GM19035 (cell line): Measurements from ENCODE around the gene ABHD8.

Experiments
- ATAC-seq: cut with Tn5 transposase; IDR thresholded peaks from one replicate; pipeline ENCODE4 v1.9.1; 2021; ENCODE audit not compliant: unreplicated experiment

Gene ABHD8, protein sequence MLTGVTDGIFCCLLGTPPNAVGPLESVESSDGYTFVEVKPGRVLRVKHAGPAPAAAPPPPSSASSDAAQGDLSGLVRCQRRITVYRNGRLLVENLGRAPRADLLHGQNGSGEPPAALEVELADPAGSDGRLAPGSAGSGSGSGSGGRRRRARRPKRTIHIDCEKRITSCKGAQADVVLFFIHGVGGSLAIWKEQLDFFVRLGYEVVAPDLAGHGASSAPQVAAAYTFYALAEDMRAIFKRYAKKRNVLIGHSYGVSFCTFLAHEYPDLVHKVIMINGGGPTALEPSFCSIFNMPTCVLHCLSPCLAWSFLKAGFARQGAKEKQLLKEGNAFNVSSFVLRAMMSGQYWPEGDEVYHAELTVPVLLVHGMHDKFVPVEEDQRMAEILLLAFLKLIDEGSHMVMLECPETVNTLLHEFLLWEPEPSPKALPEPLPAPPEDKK

DNA sequence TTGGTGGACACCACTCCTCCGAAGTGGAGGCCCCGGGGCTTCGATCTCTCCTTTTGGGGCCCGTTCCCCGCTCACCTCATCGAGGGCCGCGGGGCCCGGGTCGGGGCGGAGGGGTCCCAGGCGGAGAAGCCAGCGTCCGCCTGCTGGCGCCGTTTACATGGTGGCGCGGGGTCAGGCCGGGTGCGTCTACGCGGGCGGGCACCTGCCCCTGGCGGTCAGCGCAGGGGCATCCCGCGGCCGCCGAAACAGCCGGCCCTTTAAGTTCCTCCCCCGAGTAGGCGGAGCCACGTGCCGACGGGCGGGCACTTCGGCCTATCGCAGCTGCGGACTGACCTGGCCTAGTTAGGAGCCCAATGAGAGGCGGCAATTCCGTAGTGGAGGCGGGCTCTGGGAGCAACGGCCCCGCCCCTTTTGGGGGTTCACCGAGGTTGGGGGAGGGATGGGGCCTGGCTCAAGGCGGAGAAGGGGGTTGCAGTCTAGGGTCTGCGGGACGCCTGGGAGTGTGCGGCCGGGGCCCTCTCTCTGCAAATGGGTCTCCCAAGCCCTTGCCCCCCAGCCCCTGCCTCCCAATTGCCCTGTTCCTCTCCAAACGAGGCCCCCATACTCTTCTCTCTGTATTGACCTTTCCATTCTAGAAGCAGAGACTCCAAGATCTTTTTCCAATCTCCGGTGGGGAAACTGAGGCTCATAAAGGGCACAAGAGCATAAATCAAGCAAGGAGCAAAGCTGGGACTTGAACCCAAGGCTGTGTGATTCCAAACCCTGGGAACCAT lies at the start of gene ABHD8:
TSS of gene ABHD8 (minus strand) at position 259 of the 773 bp plus-strand sequence. CDS start 1,809 bp downstream, outside the sequence.
- ATAC-seq: peak; percentile 55

DNA sequence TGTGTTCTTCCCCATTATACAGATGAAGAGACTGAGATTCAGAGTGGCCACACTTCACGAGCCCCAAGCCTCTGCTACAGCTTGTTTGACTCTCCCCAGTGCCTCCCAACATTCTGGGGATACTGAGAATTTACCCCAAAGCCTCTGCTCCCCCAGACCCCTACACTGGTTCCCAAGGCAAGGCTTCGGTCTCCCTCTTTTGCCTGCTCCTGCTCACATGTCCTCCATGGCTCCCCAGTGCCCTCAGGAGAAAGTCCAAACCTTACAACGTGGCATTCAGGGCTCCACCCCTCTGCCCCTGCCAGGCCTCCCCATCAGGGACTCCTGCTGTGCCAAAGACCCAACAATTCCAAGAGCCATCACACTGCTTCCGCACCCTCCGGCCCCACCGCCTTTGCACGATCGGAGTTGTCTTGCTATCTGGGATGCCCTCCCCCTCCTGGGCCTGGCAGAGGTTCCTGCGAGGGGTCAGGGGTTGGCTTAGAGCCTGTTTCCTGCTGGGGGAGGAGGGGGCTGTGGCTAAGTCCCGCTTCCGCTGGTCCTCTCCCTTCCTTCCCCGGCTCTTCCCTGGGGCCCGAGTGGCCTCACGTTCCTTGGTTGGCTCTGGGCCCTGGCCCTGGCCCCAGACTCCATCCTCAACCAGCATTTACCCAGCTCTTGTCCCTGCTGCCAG lies 49.5 kb upstream of the ABHD8 start:
- ATAC-seq: no peak

DNA sequence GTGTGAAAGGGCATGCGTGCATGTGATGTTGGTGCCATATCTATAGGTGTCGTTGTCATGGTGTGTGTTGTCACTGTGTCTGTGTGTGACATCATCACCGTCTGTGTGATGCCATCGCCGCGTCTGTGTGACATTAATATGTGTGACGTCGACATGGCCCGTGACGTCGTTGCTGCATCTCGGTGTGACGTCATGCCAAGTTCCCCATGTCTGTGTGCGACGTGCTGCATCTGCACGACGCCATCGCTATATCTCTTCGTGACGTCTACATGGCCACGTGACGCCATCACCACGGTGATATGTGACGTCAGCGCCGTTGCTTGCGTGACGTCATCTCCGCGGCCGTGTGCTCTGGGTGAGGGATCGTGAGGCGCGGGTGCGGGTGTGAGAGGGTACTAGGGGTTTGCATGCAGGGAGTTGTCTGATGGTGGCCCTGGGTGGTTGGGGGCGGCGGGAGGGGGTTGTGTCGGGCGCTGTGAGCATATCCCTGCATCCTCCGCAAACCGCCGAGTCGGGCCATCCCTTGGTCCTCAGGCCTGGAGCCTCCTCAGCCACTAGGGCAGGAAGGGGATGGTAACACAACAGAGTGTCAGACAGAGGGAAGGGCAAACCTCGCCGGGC lies 48.7 kb upstream of the ABHD8 start:
- no peak for ATAC-seq

DNA sequence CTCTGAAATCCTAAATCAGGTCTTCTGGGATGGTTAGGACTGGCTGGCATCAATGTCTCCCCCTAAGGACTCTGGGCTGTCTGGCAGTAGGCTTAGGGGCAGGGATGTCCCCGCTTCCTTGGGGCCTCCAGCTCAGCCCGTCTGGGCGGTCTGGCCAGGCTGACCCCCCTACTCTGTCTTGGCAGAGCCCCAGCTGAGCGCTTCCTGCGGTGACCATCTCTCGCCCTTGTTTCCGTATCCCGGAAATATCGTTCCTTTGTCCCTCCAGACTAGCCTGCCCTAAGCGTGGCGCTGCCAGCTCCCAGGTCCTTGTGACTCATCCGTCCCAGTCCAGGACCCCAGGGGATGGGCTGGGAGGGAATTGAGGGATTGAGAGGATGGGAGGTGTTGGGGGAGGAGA lies 45.5 kb upstream of the ABHD8 start:
- no peak for ATAC-seq

DNA sequence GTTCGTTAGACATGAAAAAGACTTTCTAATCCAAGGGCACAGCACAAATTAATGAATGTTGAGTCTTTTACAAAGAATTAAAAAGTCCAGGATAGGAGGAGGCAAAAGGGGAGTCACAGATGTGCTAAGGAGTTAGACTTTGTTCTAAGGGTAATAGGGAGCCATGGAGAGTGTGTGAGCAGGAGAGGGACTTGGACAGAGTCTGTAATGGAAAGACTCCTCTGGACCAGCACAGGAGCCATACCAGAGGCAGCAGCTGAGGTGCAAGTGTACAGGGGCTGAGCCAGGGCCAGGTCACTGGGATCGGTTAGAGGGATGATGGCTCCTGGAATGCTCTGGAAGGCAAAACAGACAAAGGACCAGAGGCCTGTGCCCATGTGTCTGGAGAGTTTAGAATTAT lies 44.7 kb upstream of the ABHD8 start:
- no peak for ATAC-seq

DNA sequence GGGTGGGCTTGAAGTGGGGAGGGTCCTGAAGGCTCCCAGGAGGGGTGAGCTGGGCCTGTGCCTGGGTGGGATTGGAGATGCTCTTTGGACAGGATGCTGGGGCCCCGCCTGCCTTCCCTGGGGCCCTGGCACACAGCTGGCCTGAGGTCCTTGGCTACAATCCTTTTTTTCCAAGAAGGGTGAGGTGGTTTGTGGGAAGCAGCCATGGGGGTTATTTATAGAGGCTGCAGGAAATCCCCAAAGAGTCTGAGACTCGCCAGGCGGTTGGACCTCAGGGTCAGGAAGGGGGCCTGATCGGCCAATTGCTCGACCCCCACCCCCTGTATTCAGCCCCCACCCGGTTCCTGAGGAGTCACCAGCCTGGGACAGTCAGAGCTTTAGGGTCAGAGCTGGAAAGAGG lies 44.1 kb upstream of the ABHD8 start:
- ATAC-seq: no peak

DNA sequence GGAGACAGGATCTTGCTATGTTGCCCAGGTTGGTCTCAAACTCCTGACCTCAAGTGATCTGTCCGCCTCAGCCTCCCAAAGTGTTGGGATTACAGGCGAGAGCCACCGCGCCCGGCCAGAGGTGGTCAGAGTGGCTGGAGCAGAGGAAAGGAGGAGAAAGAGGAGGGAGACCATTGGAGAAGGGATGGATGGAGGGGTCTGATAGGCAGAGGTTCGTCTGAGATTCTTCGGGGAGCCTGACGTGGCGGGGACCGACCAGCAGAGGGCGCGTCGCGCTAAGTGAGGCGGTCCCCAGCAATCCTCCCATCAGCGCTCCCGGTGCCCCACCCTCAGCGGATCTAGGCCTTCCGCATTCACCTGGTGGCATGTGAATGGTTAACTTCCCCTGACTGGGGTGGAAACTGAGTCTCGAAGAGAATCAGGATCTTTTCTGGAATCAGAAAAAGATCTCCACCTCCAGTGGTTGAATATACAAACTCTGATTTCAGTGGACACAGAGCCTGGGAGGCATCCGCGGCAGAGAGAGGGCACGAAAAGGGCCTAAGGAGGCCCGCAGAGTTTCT lies 43.0 kb upstream of the ABHD8 start:
- ATAC-seq: no peak

DNA sequence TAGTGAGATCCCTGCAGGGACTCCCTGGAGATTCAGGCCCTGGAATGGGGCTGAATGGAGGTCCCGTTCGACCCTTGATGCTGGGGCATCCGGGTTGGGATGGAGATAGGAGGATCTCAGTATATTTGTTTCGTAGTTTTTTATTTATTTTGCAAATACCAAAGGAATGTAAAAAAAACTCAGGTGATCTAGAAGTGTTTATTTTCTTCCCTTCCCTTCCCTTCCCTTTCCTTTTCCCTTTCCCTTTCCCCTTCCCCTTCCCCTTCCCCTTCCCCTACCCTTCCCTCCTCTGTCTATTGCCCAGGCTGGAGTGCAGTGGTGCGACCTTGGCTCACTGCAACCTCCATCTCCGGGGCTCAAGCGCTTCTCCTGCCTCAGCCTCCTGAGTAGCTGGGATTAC lies 38.6 kb upstream of the ABHD8 start:
- no peak for ATAC-seq

DNA sequence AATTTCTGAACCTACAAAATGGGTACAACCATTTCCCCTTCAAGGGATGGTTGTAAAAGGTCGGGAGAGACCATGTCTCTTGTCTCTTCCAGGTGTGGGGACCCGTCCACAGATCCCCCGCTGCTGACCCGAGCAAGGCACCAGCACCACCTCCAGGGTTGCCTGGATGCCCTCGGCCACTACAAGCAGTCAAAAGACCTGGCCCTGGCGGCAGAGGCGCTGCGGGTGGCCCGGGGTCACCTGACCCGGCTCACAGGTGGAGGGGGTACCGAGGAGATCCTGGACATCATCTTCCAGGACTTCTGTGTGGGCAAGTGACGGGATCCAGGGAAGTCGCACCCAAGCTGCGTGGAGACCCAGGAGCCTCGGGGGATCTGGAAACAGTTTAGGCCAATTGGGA lies 38.2 kb upstream of the ABHD8 start:
- ATAC-seq: no peak

DNA sequence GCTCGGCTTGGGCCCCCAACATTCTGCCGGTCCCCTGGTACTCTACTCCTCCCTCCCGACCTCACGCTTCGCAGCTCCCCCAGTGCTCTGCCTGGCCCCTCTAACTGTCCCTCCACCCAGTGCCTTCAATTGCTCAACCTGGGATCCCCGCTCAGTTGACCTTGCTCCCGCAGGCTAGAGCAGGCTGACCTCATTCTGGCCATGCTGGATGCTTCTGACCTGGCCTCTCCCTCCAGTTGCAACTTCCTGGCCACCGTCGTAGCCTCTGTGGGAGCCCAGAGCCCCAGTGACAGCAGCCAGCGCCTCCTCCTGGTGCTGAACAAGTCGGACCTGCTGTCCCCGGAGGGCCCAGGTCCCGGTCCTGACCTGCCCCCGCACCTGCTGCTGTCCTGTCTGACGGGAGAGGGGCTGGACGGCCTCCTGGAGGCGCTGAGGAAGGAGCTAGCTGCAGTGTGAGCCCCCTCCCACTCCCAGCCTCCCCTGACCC lies 37.7 kb upstream of the ABHD8 start:
- ATAC-seq: no peak

DNA sequence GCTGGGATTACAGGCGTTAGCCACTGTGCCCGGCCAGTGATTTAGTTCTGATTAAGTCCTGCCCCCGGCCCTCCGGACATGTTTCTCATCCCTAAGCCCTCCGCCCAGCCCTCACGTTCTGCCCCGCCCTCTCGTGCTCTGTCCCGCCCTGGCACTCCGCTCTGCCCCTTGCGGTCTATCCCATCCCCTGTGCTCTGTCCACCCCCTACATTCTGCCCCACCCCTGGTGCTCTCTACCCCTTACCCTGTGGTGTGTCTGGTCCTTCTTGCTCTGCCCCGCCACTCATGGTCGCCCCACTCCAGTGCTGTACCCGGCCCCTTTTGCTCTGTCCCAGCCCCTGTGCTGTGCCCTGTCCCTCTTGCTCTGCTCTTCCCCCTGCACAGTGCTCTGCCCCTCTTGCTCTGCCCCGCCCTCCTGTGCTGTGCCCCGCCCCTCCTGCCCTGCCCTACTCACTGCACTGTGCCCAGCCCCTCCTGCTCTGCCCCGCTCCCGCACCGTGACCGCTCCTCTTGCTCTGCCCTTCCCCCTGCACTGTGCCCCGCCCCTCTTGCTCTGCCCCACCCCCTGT lies 37.2 kb upstream of the ABHD8 start:
- ATAC-seq: no peak

DNA sequence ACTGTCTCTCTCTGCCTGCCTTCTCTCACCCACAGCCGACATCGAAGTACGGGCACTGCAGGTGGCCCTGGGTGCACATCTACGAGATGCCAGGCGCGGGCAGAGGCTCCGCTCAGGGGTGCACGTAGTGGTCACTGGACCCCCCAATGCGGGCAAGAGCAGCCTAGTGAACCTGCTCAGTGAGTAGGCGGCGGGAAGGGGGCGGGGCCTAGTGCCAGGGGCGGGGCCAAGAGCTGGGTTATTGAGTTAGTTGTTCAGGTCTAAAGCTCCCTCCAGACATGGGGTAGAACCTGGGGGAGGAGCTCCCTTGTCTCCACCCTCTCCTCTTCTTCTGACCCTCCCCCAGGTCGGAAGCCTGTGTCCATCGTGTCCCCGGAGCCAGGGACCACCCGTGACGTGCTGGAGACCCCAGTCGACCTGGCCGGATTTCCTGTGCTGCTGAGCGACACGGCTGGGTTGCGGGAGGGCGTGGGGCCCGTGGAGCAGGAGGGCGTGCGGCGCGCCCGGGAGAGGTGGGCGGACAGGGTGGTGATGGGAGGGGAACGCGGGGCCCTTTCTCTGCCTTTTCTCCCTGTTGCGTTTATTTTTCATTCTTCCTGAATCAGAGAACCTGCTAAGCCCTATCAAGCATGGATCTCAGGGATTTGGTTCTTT lies 36.0 kb upstream of the ABHD8 start:
- ATAC-seq: no peak

DNA sequence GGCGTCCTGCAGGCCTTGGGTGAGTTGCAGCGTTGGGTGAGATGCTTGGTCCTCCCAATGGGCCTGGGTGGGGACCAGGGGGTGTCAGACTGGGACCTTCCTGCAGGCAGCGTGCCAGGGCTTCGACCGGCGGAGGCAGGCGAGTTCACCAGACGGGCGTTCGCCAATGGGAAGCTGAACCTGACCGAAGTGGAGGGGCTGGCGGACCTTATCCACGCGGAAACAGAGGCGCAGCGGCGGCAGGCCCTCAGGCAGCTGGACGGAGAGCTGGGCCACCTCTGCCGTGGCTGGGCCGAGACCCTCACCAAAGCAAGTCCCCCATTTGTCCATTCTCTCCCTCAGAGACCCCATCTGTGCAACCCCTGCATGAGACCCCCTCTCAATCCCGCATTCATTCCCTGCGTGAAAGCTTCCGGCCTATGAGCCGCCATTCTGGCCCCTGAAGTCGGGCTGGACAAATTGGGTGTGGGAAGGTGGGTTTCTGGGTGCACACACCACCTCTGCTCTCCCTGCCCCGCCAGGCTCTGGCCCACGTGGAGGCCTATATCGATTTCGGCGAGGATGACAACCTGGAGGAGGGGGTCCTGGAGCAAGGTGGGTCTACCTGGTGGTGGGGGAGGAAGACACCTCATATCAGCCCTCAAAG lies 35.3 kb upstream of the ABHD8 start:
- no peak for ATAC-seq

DNA sequence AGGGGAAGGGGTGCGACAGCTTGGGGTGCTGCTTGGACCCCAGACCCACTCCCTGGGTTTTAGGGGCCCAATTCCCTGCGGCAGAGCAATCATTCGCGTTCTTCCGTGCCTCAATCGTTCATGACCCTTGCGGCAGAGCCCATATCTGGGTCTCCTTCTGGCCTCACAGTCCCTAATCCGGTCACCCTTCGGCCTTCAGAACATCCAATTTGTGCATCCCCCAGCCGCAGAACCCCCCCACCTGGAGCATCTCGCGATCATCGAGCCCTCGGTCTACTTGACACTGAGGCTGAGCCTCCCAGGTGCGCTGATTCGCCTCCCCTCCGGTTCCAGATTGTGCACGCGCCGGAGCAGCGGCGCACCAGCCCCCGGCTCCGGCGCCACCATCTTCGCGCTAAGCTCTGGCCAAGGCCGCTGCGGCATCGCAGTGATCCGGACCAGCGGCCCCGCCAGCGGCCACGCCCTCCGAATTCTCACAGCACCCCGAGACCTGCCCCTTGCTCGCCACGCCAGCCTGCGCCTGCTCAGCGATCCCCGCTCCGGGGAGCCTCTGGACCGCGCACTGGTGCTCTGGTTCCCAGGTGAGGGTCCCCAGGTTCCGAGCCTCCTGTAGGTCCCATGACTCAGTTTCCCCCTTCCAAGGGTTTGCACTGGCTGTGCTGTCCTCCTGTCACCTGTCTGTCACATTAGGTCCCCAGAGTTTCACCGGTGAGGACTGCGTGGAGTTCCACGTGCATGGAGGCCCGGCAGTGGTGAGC lies 34.6 kb upstream of the ABHD8 start:
- ATAC-seq: peak; percentile 2

DNA sequence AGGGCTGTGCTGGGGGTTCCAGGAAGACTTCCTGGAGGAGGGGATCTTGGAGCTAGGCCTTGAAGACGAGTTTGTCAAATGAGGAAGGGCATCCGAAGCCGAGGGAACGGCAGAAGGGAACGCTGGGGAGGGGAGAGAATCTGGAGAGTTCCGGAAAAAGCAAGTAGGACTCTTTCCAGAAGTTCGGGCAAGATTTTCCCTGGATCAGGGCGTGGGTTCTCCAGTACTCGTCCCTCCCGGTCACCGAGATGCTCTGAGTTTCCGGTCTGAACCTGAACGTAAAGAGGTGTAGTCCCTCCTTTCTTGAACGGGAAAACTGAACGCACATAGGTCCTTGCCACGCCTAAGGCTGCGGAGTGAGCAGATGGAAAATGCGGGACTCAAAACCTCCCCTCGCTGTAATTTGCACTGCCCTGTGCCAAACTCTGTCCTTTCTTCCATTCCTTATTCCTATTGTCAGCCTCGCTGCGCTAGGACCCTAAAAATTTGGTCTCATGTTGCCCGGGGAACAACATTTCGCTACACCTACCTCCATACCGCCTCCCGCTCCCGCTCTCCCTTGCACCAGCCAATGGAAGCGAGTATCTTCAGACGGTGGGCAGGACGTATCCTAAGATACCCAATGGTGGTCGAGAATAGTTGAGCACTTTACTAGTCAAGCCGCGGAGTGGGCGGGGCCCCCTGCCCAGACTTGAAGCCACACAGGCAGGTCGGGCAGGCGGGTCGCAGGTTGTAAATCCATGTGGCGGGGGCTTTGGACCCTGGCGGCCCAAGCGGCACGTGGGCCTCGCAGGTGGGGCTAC lies 33.8 kb upstream of the ABHD8 start, which contains the start of gene GTPBP3:
TSS of gene GTPBP3 (plus strand) at position 682 of the 803 bp plus-strand sequence. CDS start at position 741, 59 bp downstream.
- peak; percentile 78 for ATAC-seq

DNA sequence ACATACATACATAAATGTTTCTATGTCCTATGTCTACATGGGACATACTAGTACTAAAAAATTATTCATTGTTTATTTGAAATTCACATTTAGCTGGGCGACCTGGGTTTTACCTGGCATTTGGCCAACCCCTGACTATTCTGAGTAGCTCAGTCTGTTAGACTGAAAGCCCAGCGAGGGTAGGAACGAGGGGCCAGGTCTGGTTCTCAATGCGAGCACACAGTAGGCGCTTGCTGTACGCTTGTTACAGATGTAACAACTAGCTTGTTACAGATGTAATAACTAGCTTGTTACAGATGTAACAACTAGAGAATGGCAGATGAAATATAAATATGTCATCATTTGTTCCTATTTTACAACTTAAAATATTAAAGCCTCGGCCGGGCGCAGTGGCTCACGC lies 32.4 kb upstream of the ABHD8 start:
- no peak for ATAC-seq
